Measurements from ENCODE around the gene POLDIP2. TPM values are rescaled to one million over a fixed set of nuclear protein-coding genes. Genes with fewer than 3 reads are reported as not detected.

POLDIP2 gene
- polyA plus RNA-seq, 1 of the 3 experiments (the other 2 are of a cell fraction), result 98.1 TPM

DNA sequence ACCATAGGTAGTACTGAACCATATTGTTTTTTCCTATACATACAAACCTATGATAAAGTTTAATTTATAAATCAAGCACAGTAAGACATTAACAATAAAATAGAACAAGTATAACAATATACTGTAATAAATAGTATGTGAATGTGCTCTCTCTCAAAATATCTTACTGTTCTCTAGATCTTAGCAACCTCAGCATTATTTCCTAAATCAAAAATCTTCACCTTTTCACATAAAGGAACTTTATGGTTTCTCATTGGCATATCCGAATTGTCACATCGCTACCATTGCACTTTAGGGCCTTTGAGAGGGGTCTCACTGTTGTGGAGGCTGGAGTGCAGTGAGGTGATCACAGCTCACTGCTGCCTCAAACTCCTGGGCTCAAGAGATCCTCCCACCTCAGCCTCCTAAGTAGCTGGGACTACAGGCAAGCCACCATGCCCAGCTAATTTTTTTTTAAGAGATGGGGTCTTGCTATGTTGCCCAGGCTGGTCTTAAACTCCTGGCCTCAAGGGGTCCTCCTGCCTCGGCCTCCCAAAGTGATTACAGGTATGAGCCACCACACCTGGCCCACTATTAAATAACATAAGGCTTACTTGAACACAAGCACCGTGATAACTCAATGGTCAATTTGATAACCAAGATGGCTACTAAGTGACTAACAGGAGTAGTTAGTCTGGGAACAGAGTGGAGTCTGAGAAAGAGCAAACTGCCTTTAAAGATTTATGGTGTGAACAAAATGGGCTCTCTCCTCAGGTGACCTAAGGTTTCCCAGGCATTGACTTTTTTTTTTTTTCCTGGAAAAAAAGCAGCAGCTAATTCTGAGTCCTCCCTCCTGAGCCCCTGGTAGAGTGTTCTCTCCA, 41.3 kb downstream of the POLDIP2 start:
- 85% methylated on average over 4 of the region's 4 CpGs for WGBS (ENCODE audit: low lambda C conversion rate)
- TF ChIP-seq, protein P1, sequence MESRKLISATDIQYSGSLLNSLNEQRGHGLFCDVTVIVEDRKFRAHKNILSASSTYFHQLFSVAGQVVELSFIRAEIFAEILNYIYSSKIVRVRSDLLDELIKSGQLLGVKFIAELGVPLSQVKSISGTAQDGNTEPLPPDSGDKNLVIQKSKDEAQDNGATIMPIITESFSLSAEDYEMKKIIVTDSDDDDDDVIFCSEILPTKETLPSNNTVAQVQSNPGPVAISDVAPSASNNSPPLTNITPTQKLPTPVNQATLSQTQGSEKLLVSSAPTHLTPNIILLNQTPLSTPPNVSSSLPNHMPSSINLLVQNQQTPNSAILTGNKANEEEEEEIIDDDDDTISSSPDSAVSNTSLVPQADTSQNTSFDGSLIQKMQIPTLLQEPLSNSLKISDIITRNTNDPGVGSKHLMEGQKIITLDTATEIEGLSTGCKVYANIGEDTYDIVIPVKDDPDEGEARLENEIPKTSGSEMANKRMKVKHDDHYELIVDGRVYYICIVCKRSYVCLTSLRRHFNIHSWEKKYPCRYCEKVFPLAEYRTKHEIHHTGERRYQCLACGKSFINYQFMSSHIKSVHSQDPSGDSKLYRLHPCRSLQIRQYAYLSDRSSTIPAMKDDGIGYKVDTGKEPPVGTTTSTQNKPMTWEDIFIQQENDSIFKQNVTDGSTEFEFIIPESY (IDR thresholded peaks at IDR 0.05; ENCODE audit: borderline replicate concordance, low read depth), result no peak
- TF ChIP-seq MEF2A (IDR thresholded peaks at IDR 0.05; ENCODE audit: borderline replicate concordance, low read depth), result no peak

DNA sequence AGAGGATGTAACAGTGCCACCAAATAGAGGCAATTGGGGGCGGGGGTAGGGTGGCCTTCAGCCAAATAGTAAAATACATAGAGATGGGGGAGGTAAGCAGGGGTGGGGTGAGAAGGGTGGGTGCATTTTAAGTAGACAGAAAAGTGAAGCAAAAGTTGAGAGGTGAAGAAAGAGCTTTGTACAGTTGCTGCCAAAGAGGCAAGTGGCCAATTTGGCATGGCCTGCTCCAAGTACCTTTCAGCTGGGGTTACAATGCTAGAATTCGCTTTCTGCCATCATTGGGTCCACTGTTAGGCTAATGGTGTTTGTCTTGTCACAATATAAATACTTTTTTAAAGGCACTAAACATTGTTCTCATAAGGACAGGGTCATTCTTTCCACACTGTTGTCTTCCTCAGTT, 43.5 kb downstream of the POLDIP2 start:
- Histone ChIP-seq H4K20me1 (ENCODE audit: insufficient read depth) (no peaks in the 10 kb centered on the region), H3K9me2 (no peaks in the 10 kb centered on the region), H3F3A (replicated peaks; ENCODE audit: insufficient read depth) (no peaks in the 10 kb centered on the region), H3K27ac (ENCODE audit: low read depth in 2 of 2, low read length in 1 of 2) (no peak overlapping the region), H3K79me2 (ENCODE audit: insufficient read depth) (no peaks in the 10 kb centered on the region), H3K4me3 (ENCODE audit: low read depth in 2 of 2, low read length in 1 of 2) (no peak overlapping the region), H2AFZ (ENCODE audit: low read depth) (no peak overlapping the region), H3K9ac (no peak overlapping the region), H3K9me3 (no peaks in the 10 kb centered on the region), H3K4me1 (ENCODE audit: control insufficient read depth in 1 of 2, insufficient read depth in 2 of 2, low read depth in 1 of 2, low read length in 1 of 2) (peaks cover 7 to 8% of the 10 kb centered on the region in 2 experiments; a peak in 1 of 4 replicates), H3K27me3 (ENCODE audit: insufficient read depth) (no peaks in the 10 kb centered on the region), H3K4me2 (no peak overlapping the region), H3K36me3 (replicated peaks in 1 of 2; ENCODE audit: control insufficient read depth in 1 of 2, insufficient read depth in 2 of 2, low read length in 1 of 2) (no peaks in the 10 kb centered on the region)
- CTCF ChIA-PET, result interaction anchor here (0.6 to 0.8 kb wide), 2 partner anchors 12 to 29 kb away, joined by 3 read pairs; no protein-coding TSS in a partner anchor
- no peak for DNase-seq
- TF ChIP-seq, protein P2, sequence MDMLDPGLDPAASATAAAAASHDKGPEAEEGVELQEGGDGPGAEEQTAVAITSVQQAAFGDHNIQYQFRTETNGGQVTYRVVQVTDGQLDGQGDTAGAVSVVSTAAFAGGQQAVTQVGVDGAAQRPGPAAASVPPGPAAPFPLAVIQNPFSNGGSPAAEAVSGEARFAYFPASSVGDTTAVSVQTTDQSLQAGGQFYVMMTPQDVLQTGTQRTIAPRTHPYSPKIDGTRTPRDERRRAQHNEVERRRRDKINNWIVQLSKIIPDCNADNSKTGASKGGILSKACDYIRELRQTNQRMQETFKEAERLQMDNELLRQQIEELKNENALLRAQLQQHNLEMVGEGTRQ (IDR thresholded peaks at IDR 0.05; ENCODE audit: borderline replicate concordance, low read depth, low read length), result no peak
- TF ChIP-seq JUND (IDR thresholded peaks at IDR 0.05), result no peak
- TF ChIP-seq RAD21 (IDR thresholded peaks at IDR 0.05; ENCODE audit: low read length), result no peak
- no peak for TF ChIP-seq YY1 (IDR thresholded peaks at IDR 0.05; ENCODE audit: low read depth)
- TF ChIP-seq SIN3A (IDR thresholded peaks at IDR 0.05; ENCODE audit: borderline replicate concordance, low read depth, low read length), result no peak
- no peak for TF ChIP-seq FOXJ3 (CRISPR knock-in tag; IDR thresholded peaks at IDR 0.05)
- no peak for TF ChIP-seq GABPA (IDR thresholded peaks at IDR 0.05; ENCODE audit: low read depth)
- no peak for TF ChIP-seq NRF1 (IDR thresholded peaks at IDR 0.05; ENCODE audit: low read depth, low read length)
- TF ChIP-seq POLR2AphosphoS5 (IDR thresholded peaks at IDR 0.05; ENCODE audit: low read depth, low read length), result no peak
- TF ChIP-seq, protein P3, sequence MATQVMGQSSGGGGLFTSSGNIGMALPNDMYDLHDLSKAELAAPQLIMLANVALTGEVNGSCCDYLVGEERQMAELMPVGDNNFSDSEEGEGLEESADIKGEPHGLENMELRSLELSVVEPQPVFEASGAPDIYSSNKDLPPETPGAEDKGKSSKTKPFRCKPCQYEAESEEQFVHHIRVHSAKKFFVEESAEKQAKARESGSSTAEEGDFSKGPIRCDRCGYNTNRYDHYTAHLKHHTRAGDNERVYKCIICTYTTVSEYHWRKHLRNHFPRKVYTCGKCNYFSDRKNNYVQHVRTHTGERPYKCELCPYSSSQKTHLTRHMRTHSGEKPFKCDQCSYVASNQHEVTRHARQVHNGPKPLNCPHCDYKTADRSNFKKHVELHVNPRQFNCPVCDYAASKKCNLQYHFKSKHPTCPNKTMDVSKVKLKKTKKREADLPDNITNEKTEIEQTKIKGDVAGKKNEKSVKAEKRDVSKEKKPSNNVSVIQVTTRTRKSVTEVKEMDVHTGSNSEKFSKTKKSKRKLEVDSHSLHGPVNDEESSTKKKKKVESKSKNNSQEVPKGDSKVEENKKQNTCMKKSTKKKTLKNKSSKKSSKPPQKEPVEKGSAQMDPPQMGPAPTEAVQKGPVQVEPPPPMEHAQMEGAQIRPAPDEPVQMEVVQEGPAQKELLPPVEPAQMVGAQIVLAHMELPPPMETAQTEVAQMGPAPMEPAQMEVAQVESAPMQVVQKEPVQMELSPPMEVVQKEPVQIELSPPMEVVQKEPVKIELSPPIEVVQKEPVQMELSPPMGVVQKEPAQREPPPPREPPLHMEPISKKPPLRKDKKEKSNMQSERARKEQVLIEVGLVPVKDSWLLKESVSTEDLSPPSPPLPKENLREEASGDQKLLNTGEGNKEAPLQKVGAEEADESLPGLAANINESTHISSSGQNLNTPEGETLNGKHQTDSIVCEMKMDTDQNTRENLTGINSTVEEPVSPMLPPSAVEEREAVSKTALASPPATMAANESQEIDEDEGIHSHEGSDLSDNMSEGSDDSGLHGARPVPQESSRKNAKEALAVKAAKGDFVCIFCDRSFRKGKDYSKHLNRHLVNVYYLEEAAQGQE (IDR thresholded peaks at IDR 0.05; ENCODE audit: low read depth, low read length), result no peak
- no peak for TF ChIP-seq MXI1 (IDR thresholded peaks at IDR 0.05; ENCODE audit: low read depth, low read length)
- TF ChIP-seq, protein P4, sequence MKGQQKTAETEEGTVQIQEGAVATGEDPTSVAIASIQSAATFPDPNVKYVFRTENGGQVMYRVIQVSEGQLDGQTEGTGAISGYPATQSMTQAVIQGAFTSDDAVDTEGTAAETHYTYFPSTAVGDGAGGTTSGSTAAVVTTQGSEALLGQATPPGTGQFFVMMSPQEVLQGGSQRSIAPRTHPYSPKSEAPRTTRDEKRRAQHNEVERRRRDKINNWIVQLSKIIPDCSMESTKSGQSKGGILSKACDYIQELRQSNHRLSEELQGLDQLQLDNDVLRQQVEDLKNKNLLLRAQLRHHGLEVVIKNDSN (IDR thresholded peaks at IDR 0.05; ENCODE audit: borderline replicate concordance, low read depth), result no peak
- TF ChIP-seq SMC3 (IDR thresholded peaks at IDR 0.05; ENCODE audit: low read depth, low read length), result no peak
- TF ChIP-seq RFX5 (IDR thresholded peaks at IDR 0.05; ENCODE audit: low read length), result no peak
- TF ChIP-seq RCOR1 (IDR thresholded peaks at IDR 0.05; ENCODE audit: low read length), result no peak
- no peak for TF ChIP-seq CHD2 (IDR thresholded peaks at IDR 0.05; ENCODE audit: low read length, partially characterized antibody)
- TF ChIP-seq, protein P5, sequence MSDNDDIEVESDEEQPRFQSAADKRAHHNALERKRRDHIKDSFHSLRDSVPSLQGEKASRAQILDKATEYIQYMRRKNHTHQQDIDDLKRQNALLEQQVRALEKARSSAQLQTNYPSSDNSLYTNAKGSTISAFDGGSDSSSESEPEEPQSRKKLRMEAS (IDR thresholded peaks at IDR 0.05; ENCODE audit: low read depth), result no peak
- no peak for TF ChIP-seq FOSL2 (IDR thresholded peaks at IDR 0.05; ENCODE audit: borderline replicate concordance, low read depth)
- WGBS (ENCODE audit: low lambda C conversion rate), result 73% methylated on average over 2 of the region's 2 CpGs
- POLR2A ChIA-PET, result no interaction called here

More for the DNA sequence above, 41.3 kb downstream of the POLDIP2 start:
- ChIA-PET POLR2A (no interaction called here), CTCF (no interaction called here)
- Histone ChIP-seq H3K4me1 (ENCODE audit: control insufficient read depth in 1 of 2, insufficient read depth in 2 of 2, low read depth in 1 of 2, low read length in 1 of 2) (peaks cover 7 to 14% of the 10 kb centered on the region in 2 experiments; a peak in 1 of 4 replicates), H2AFZ (ENCODE audit: low read depth) (no peak overlapping the region), H3K36me3 (replicated peaks in 1 of 2; ENCODE audit: control insufficient read depth in 1 of 2, insufficient read depth in 2 of 2, low read length in 1 of 2) (no peaks in the 10 kb centered on the region), H3K27me3 (ENCODE audit: insufficient read depth) (no peaks in the 10 kb centered on the region), H3K9me3 (no peaks in the 10 kb centered on the region), H3K79me2 (ENCODE audit: insufficient read depth) (peaks cover 16% of the 10 kb centered on the region), H3K9ac (no peak overlapping the region), H3K4me2 (no peak overlapping the region), H3K4me3 (ENCODE audit: low read depth in 2 of 2, low read length in 1 of 2) (no peak overlapping the region), H3F3A (replicated peaks; ENCODE audit: insufficient read depth) (no peaks in the 10 kb centered on the region), H3K9me2 (no peaks in the 10 kb centered on the region), H3K27ac (ENCODE audit: low read depth in 2 of 2, low read length in 1 of 2) (no peak overlapping the region), H4K20me1 (ENCODE audit: insufficient read depth) (no peaks in the 10 kb centered on the region)
- no peak for DNase-seq

All from SK-N-SH (cell line).